ENCODE measurements around the gene ORAI2.
"Not testable (repeated sequence)": the region's sequence is repeated elsewhere in the genome, so short reads cannot be mapped to it uniquely, and the experiment has no call there.

ORAI2 gene

DNA sequence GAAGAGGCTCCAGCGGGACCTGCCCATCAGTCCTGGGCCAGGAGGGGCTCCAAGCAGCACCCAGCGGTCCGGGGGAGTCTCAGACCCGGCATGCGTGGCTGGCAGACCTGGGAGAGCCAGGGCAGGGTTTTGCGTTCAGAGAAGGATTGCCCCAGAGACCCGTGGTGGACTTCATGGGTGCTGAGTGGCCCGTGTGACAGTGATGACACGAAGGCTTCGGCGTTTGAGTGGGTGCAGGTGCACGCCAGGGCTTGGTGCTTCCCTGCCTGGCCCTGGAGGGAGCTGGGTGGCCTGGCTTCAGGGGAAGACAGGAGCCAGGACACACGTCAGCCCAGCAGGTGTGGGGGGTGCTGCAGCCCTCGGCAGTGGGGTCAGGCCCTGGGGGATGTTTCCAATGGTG, 13.9 kb downstream of the ORAI2 start:
- DNase-seq: peak in 1 of 4 experiments; percentile 1

DNA sequence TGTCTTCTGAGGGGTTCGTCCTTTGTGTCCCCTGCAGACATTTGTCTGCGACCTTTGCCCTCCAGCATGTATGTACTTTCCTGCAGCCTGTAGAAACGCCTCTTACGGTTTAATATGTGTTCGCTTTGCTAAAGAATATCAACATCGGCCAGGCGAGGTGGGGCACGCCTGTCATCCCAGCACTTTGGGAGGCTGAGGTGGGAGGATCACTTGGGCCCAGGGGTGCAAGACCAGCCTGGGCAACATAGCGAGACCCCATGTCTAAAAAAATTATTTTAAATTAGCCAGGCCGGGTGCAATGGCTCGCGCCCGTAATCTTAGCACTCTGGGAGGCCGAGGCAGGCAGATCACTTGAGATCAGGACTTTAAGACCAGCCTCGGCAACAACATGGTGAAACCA, 15.8 kb downstream of the ORAI2 start:
- DNase-seq: no peak

DNA sequence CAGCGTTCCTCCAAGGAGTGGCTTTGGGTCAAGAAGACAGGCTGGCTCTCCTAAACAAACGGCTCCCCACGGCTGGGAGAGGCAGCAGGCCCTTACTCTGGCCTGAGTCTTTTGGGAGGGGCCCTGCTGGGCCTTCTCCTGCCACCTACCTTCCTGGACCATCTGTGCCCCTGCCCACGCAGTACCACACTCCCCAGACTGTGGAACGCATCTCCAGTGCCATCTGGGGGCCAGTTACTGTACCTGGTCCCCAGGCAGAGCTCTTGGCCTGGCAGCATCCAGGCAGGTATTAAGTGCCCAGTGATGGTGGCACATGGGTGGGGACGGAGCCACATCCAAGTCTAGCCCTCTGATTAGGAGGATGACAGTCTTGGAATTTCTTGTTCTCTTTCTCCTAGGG, 16.9 kb downstream of the ORAI2 start:
- peak; percentile 14 to 66 (median 46) for DNase-seq

DNA sequence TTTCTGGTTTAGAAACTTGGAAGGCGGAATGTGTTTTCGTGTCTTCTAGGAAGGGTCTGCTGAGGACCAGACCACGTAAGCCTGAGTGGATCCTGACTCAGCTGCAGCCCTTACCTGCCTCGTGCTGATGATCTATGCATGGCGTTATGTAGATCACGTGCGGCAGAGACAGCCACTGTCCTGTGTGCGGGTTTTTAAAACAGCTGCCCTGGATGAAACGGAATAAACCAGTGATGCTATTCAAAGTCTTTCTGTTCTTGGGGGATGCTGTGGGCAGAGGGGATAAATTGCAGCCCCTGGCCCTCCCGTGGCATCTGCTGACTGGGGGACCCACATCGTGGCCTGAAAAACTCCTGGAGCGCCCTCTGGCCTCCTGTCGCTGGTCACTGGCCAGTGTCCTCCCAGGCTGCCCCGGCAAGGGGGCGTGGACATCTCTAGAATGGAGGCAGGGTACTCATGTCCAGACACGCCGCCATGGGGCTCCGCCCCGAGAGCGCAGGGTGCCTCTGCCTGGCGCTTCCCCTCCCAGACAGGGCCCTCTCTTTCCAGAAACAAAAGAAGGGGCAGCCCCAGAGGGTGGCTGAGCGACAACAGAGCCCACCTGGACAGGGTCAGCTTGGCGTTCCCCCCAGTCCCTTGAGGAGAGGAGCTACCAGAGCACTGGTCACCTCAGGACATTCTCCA, 18.1 kb downstream of the ORAI2 start:
- no peak for DNase-seq

DNA sequence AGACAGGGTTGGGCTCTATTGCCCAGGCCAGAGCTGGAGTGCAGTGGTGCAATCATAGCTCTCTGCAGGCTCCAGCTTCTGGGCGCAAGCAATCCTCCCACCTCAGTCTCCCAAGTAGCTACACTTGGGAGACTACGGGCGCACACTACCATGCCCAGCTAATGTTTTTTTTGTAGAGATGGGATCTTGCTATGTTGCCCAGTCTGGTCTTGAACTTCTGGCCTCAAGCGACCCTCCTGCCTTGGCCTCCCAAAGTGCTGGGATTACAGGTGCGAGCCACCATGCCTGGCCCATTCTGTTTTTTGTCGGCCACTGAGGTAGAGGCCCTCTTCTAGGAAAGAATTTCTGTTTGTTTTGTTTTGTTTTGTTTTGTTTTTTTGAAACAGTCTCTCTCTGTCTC, 19.1 kb downstream of the ORAI2 start:
- DNase-seq: no peak

DNA sequence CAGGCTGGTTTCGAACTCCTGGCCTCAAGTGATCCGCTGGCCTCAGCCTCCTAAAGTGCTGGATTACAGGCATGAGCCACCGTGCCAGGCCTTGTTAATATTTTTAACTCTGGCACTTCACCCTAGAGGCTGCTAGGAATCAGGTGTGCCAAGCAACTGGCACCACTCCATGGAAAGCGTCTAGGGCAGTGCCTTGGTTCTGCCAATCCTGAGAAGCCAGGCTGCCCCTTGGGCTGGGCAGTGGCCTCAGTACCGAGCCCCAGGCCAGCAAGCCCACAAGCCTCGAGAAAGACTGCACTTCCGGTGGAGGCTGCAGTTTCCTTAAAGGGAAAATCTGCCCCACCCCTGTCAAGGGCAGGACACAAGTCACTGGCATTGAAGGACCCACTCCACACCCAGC, 19.9 kb downstream of the ORAI2 start:
- no peak for DNase-seq

DNA sequence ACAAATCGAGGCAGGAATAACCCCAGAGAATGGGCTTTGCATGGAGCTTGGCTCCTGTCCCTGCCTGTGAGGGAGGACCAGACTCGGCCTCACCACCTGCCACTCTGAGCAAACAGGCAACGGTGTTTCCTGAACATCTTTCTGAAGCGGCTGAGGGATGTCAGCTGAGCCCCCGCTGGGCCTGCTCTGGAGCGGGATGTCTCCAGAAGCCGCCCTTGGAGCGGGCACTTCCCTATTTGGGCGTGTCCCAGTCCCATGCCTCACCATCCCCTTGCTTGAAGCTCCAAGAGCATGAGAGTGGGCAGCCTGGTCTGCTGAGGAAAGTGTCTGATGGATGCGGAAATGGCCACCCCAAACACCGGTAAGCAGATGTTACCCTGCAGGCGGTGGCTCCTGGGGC, 21.1 kb downstream of the ORAI2 start:
- peak; percentile 27 to 61 (median 38) for DNase-seq

DNA sequence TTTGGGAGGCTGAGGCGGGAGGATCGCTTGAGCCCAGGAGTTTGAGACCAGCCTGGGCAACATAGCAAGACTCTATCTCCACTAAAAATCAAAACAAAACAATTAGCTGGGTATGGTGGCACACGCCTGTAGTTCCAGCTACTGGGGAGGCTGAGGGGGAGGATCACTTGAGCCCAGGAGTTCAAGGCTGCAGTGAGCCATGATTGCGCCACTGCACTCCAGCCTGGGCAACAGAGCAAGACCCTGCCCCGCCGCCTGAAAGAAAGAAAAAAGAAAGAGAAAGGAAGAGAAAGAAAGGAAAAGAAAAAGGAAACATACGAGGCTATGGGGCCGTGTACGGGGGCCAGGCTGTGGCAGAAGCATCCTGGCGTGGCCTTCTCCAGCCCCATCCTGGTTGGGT, 21.6 kb downstream of the ORAI2 start:
- DNase-seq: not testable (repeated sequence)

DNA sequence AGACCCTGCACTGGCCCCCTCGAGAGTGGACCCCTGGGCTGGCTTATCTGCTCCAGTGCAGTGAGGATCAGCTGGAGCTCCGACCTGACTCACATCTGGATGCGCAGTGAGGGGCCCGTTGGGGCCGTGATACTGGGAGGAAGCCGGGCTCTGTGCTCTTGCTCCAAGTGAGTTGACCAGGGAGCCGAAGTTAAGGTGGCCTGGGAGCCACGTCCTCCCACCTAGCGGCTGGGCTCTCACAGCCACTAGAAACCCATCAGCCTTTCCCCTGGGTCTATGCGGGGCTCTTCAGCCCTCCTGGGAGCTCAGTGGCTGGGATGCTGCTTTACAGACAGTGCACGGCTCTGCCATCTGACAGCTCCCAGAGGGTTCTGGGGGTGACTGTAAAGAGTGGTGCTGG, 22.2 kb downstream of the ORAI2 start:
- DNase-seq: no peak

DNA sequence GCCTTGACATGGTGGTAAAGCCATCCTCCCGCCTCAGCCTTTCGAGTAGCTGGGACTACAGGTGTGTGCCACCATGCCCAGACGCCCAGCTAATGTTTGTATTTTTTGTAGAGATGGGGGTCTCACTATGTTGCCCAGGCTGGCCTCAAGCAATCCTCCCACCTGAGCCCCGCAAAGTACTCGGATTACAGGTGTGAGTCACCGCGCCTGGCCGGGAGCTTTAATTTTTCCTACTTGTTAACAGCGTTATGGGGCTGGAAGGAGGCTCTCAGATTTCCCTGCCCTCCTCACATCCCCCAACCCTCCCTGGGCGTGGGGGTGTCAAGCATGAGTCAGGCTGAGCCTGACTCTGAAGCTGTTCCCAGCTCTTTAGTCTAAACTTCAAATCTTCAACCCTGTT, 23.0 kb downstream of the ORAI2 start:
- no peak for DNase-seq

DNA sequence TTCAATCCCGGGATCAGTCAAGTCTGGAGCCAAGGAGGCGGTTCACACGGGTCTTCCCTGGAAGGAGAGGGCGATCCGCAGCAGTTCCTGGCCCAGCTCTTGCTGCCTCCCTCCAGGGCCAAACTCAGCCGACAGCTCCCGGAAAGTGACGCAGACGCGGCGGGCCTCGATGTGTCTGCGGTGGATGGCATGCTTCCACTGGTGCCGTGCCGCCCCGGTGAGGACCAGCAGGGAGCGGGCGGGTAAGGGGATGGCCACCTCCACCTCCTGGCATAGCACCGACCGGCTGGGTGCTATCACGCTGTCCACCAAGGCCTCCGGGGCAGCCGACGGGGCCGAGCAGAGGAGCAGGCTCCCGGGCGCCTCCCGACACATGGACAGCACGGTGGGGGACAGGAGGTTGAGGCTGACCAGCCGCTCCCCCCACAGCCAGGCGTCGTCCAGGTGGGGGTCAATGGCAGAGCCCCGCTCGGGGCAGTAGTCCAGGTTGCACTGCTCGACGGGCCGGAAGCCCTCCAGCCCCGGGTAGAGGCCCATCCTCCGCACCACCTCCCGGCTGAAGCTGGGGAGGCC, 24.1 kb downstream of the ORAI2 start:
- no peak for DNase-seq

DNA sequence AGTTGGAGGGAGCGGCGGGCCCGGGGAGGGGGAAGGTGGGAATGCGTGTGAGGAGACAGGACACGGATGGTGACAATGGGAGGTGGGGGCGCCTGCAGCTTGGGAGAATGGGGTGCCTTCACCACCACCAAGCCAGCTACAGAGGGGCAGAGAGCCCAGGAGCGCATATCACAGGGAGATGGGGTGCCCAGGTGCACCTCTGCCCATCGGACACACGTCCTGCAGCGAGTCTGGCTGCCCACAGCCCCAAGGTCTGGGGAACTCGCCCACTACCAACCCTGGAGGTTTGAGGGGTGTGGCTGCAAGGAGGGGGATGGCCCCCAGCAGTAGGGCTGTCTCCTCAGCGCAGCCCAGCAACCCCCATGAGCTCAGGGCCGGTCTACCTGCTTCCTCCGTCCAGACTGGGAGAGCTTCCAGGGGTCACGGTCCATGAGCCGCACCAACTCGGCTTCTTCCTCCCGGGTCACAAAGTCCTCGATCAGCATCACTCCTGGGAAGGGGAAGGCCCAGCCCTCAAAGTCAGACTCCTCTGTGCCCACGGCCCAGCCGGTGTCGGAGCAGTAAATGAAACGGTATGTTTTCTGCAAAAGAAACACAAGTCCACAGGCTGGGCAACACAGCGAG, 26.0 kb downstream of the ORAI2 start:
- DNase-seq: no peak

DNA sequence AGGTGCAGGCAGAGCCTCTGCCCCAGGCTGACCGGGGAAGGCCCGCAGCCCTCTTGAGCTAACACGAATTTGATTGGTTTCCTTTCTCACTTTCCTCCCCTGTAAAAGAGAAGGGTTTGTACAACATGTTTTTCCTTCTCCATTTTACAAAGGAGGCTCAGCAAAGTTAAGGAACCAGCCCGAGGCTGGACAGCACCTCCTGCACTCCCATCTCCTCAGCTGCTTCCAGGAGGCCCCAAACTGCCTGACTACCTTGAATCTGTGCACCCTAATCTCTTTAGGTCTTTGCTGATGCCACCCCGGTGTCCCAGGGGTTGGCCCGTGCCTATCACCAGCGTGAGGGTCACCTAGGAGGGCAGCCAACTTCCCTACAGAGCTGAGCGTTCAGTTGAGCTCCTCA, 27.1 kb downstream of the ORAI2 start:
- peak in 1 of 4 experiments; percentile 0 for DNase-seq

DNA sequence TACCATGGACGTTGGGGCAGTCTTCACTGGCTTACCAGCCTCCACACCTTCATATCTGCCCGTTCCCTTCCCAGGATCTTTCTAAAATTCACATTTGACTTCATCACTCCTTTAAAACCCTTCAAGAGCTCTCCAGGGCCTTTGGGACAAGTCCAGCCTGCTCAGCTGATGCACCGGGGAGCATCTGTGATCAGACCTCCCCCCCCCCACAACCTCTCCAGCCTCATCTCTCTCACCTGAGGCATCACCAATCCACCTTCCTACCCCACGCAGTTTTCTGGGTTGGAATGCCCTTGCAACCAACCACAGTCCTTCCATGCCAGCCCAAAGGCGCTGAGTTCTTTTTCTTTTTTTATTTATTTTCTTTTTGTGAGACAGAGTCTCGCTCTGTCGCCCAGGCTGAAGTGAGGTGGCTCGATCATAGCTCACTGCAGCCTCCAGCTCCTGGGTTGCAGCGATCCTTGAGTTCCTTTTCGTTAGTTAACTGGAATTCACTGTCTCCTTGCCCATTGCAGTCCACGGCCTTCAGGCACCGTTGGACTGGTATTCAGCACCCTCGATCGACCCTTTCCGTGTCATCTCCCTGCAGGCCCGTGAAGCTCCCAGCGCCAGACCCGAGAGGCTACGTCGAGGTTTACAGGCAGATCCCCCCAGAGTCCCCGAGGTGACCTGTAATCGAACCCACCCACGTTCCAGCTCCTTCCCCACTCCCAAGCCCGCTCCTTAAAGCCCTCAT, 30.6 kb downstream of the ORAI2 start:
- peak; percentile 21 to 41 (median 36) for DNase-seq

DNA sequence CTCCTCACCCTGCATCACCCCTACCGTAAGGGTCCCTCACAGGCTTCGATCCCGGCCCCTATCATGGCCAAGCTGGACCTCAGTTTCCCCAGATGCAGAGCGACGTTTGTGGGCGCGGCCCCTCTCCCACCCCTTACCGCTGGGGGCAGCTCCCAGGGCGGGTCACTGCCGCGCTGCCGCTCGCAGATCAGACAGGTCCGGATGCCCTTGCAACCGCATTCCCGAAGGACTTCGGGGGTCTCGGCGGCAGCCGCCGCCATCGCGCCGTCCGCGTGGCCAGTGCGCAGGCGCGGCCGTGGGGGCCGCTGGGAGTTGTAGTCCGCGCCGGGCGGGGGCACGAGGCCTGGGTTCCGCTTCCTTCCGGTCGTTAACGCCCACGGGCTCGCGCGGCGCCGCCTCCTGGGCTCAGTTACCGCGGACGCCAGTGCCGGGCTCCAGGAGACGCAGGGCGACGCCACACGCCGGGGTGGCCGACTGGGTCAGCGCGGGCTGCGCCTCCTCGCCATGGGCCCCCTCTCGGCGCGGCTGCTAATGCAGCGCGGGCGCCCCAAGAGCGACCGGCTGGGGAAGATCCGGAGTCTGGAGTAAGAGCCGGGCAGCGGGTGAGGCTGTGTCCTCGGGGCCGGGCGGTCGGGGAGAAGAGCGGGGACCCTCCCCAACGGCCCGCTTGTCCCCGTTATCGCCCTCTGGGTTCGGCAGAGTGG, 31.4 kb downstream of the ORAI2 start, which contains the start of the genes ALKBH4 and LRWD1:
Gene ALKBH4, minus strand, starts transcription at position 287 of the 704 bp plus-strand sequence. Its CDS starts 27 bp downstream, at position 260.
Gene LRWD1, plus strand, starts transcription at position 408 of the 704 bp plus-strand sequence. Its CDS starts 97 bp downstream, at position 505.
- peak; percentile 99 to 100 (median 100) for DNase-seq

DNA sequence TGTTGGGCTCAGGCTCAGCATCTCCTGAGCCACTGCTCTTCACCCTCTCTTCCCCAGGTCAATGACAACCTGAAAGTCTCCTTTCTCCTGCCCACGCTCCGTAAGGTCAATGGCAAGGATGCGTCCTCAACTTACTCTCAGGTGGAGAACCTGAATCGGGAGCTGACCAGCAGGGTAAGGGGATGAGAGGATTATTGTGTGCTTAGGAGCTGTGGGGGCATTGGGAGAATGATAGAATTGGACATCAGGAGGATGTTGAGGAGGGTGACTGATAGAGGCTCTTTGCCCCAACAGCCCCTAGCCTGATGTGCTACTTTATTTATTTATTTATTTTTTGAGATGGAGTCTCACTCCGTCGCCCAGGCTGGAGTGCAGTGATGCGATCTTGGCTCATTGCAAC, 32.7 kb downstream of the ORAI2 start:
- DNase-seq: peak in 1 of 4 experiments; percentile 1

DNA sequence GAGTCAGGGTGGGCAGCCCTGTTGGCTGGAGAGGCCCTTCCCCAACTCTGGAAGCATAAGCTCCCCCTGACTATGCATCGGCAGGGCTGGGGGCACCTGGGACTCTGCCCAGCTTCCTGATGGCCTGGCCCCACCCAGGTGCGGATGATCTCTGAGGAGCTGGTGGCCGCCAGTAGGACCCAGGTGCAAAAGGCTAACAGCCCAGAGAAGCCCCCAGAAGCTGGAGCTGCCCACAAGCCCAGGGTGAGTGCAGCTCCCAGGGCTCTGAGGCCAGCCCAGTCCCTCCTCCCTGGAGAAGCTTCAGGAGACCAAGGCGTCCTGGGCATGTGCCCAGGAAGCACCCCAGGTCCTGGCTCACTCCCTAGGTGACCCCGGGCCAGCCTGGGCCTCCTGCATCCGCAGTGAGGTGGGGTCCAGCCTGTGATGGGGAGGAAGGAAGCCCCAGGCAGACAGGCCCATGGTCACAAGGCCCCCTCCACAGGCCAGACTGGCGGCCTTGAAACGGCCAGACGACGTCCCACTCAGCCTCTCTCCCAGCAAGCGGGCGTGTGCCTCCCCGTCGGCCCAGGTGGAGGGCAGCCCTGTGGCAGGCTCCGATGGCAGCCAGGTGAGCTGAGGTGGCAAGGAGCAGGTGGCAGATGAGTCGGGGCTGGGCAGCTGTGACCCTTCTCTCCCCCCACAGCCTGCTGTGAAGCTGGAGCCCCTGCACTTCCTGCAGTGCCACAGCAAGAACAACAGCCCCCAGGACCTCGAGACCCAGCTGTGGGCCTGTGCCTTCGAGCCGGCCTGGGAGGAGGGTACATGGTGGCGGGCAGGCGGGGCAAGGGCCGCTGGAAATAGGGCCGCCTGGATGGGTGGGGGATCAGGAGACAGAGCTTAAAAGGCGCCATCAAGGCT, 34.5 kb downstream of the ORAI2 start:
- DNase-seq: no peak

DNA sequence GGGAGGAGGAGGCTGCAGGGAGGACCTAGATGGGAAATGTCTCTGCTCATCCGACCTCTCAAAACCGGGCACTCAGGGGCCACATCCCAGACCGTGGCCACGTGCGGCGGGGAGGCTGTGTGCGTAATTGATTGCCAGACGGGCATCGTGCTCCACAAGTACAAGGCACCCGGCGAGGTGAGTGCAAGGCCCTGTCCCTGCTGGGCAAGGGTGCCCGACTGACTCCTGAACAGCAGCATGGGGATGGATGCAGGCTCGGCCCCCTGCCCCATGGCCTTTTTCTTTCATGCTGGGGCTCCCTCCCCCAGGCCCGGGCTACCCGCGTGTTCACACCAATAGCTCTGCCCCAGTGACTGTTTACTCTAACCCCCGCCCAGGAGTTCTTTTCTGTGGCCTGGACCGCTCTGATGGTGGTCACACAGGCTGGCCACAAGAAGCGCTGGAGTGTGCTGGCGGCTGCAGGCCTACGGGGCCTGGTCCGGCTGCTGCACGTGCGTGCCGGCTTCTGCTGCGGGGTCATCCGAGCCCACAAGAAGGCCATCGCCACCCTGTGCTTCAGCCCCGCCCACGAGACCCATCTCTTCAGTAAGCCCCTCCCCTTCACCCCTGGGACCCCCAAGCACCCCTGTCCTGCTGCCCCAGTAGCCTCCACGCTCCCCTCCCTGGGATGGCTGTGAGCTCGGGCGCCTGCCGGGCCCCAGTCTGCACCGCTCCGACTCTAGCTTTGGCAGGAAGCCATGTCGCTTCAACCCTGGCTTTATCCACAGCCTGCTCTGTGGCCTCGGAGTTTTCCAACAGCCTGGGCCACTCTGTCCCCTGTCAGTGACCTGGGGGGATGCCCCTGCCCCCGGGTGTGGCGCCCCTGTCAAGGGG, 35.3 kb downstream of the ORAI2 start:
- no peak for DNase-seq

DNA sequence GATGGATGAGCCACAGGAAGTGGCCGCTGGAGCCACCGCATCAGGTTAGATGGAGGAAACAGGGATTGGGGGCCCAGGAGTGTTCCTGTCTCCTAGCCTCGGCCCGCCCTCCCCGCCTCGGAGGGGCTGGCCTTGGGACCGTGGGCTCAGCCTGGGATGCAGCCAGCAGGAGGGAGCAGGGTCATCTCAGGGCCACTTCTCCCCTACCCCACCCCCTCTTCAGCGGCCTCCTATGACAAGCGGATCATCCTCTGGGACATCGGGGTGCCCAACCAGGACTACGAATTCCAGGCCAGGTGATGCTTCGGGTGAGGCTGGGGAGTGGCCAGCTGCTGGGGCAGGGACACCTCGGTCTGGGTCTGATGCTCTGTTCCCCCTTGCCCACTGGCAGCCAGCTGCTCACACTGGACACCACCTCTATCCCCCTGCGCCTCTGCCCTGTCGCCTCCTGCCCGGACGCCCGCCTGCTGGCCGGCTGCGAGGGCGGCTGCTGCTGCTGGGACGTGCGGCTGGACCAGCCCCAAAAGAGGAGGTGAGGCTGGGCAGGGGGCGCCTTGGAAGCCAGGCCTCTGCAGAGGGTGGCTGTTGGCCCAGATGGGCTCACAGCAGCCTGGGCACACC, 36.1 kb downstream of the ORAI2 start:
- no peak for DNase-seq
